WERI-Rb-1 (cell line): ENCODE results near the gene LRFN5.
"Not testable (repeated sequence)": the region's sequence is repeated elsewhere in the genome, so short reads cannot be mapped to it uniquely, and the experiment has no call there.

Source experiments
- DNase-seq: peaks from one replicate; pipeline ENCODE4 v3.0.0-alpha.2; 2020
- H3K27ac ChIP-seq: fragments of 250-450 bp; sonication (Bioruptor Pico); 2 replicates; pipeline ENCODE4 v1.5.1; 2020; ENCODE audit warnings: mild to moderate bottlenecking, moderate library complexity
- H3K27me3 ChIP-seq: fragments of 250-450 bp; sonication (Bioruptor Pico); 2 replicates; pipeline ENCODE4 v1.5.1; 2021; ENCODE audit warnings: mild to moderate bottlenecking, low read depth, moderate library complexity; ENCODE audit not compliant: insufficient read depth, severe bottlenecking
- H3K36me3 ChIP-seq: fragments of 250-450 bp; sonication (Bioruptor Pico); 2 replicates; pipeline ENCODE4 v1.5.1; 2020; ENCODE audit warnings: mild to moderate bottlenecking, moderate library complexity
- H3K4me3 ChIP-seq: 2 replicates; pipeline ENCODE4 v1.5.1; 2011; ENCODE audit warnings: low read depth, mild to moderate bottlenecking, control low read depth, low read length
- H3K9me3 ChIP-seq: fragments of 250-450 bp; sonication (Bioruptor Pico); 2 replicates; pipeline ENCODE4 v1.5.1; 2021; ENCODE audit warnings: mild to moderate bottlenecking, moderate library complexity; ENCODE audit not compliant: severe bottlenecking
- CTCF ChIP-seq: IDR thresholded peaks from 2 replicates; pipeline ENCODE4 v1.5.1; 2011; ENCODE audit warnings: low read depth, mild to moderate bottlenecking, control low read depth, inconsistent platforms, low read length

The LRFN5 gene

GRCh38 chr14:41899416-41899815, 292.7 kb downstream of the LRFN5 start:
- DNase-seq, result no peak
- TF ChIP-seq CTCF, result no peak

GRCh38 chr14:41900644-41901043, 294.0 kb downstream of the LRFN5 start:
- no peaks in the 10 kb centered on the region for H3K9me3 ChIP-seq
- DNase-seq, result no peak
- no peaks in the 10 kb centered on the region for H3K27me3 ChIP-seq
- H3K27ac ChIP-seq, result no peak overlapping the region
- H3K4me3 ChIP-seq, result no peak overlapping the region
- TF ChIP-seq CTCF, result no peak
- no peaks in the 10 kb centered on the region for H3K36me3 ChIP-seq

More at GRCh38 chr14:41899416-41899815, 292.7 kb downstream of the LRFN5 start:
- no peak overlapping the region for H3K27ac ChIP-seq
- no peak overlapping the region for H3K4me3 ChIP-seq
- no peaks in the 10 kb centered on the region for H3K9me3 ChIP-seq
- no peaks in the 10 kb centered on the region for H3K27me3 ChIP-seq
- H3K36me3 ChIP-seq, result no peaks in the 10 kb centered on the region

GRCh38 chr14:41901089-41901488, 294.4 kb downstream of the LRFN5 start:
- no peaks in the 10 kb centered on the region for H3K36me3 ChIP-seq
- H3K9me3 ChIP-seq, result no peaks in the 10 kb centered on the region
- H3K4me3 ChIP-seq, result no peak overlapping the region
- TF ChIP-seq CTCF, result no peak
- DNase-seq, result no peak
- H3K27me3 ChIP-seq, result no peaks in the 10 kb centered on the region
- H3K27ac ChIP-seq, result no peak overlapping the region

- Histone ChIP-seq H3K36me3 (no peaks in the 10 kb centered on the region), H3K9me3 (no peaks in the 10 kb centered on the region), H3K27ac (no peak overlapping the region), H3K27me3 (no peaks in the 10 kb centered on the region), H3K4me3 (no peak overlapping the region)
- no peak for DNase-seq
- TF ChIP-seq CTCF, result no peak
These were observed 298.8 kb downstream of the LRFN5 start for GRCh38 chr14:41905394-41905964.

- not testable (repeated sequence) for H3K27me3 ChIP-seq, H3K9me3 ChIP-seq, H3K27ac ChIP-seq, H3K4me3 ChIP-seq, H3K36me3 ChIP-seq, DNase-seq
These were observed 304.5 kb downstream of the LRFN5 start for GRCh38 chr14:41911155-41911554.

- no peak for TF ChIP-seq CTCF
- no peak overlapping the region for H3K27ac ChIP-seq
These were observed 306.7 kb downstream of the LRFN5 start for GRCh38 chr14:41913398-41913797.

More at GRCh38 chr14:41913398-41913797, 306.7 kb downstream of the LRFN5 start:
- no peaks in the 10 kb centered on the region for H3K27me3 ChIP-seq
- DNase-seq, result no peak
- H3K36me3 ChIP-seq, result no peaks in the 10 kb centered on the region
- no peaks in the 10 kb centered on the region for H3K9me3 ChIP-seq
- no peak overlapping the region for H3K4me3 ChIP-seq
